ENCODE data around the gene ARMH1. TPM values are rescaled to one million over a fixed set of nuclear protein-coding genes. Genes with fewer than 3 reads are reported as not detected.
"Not testable (repeated sequence)": the region's sequence is repeated elsewhere in the genome, so short reads cannot be mapped to it uniquely, and the experiment has no call there.

ARMH1 gene
- total and polyA plus RNA-seq, 4 experiments from 2014 or later = 26.0 to 74.5 (median 47.2) TPM

- CTCF ChIA-PET (ENCODE audit: partially characterized antibody) = no interaction called here
- H3K36me3 Mint-ChIP-seq = peaks cover 0 to 5% of the 10 kb centered on the region in 2 donors
- Histone ChIP-seq H3K27me3 (ENCODE audit: insufficient read depth, low read length) (no peaks in the 10 kb centered on the region), H3K36me3 (ENCODE audit: insufficient read depth, low read length) (no peaks in the 10 kb centered on the region), H3K9me3 (ENCODE audit: control insufficient read depth in 1 of 2, low read length in 2 of 2) (no peaks in the 10 kb centered on the region), H3K4me1 (ENCODE audit: insufficient read depth, low read length) (peaks cover 5% of the 10 kb centered on the region), H3K4me3 (ENCODE audit: low read length in 2 of 2) (no peak overlapping the region), H3K27ac (ENCODE audit: low read depth, low read length) (no peak overlapping the region)
- intact Hi-C loops (cut with micrococcal nuclease) = no loop called here
- no peaks in the 10 kb centered on the region for H3K27me3 Mint-ChIP-seq
- no peak for DNase-seq
- no peaks in the 10 kb centered on the region for H3K9me3 Mint-ChIP-seq
- peaks cover 7 to 9% (median 8%) of the 10 kb centered on the region in 4 donors for H3K4me1 Mint-ChIP-seq
- H3K27ac Mint-ChIP-seq = no peak overlapping the region
- H3K4me3 Mint-ChIP-seq = peak overlapping the region in 1 of 8 donors; percentile 48
- POLR2A ChIA-PET (ENCODE audit: partially characterized antibody) = interaction anchor here (0.7 kb wide), 1 partner anchor 948 kb away, joined by 3 read pairs; no protein-coding TSS in a partner anchor
Observed at GRCh38 chr1:44659566-44659965, 14.9 kb upstream of the ARMH1 start.

GRCh38 chr1:44660176-44660575, 14.3 kb upstream of the ARMH1 start:
- H3K4me3 Mint-ChIP-seq = no peak overlapping the region
- Histone ChIP-seq H3K9me3 (ENCODE audit: control insufficient read depth in 1 of 2, low read length in 2 of 2) (no peaks in the 10 kb centered on the region), H3K4me3 (ENCODE audit: low read length in 2 of 2) (no peak overlapping the region), H3K27ac (ENCODE audit: low read depth, low read length) (no peak overlapping the region), H3K36me3 (ENCODE audit: insufficient read depth, low read length) (no peaks in the 10 kb centered on the region), H3K27me3 (ENCODE audit: insufficient read depth, low read length) (no peaks in the 10 kb centered on the region), H3K4me1 (ENCODE audit: insufficient read depth, low read length) (peaks cover 10% of the 10 kb centered on the region)
- ChIA-PET CTCF (ENCODE audit: partially characterized antibody) (interaction anchor here (5.4 kb wide), 1 partner anchor 8 kb away, joined by 39 read pairs; no protein-coding TSS in a partner anchor), POLR2A (ENCODE audit: partially characterized antibody) (interaction anchor here (0.7 kb wide), 1 partner anchor 948 kb away, joined by 3 read pairs; no protein-coding TSS in a partner anchor)
- H3K9me3 Mint-ChIP-seq = no peaks in the 10 kb centered on the region
- peaks cover 12 to 15% (median 14%) of the 10 kb centered on the region in 4 donors for H3K4me1 Mint-ChIP-seq
- H3K27me3 Mint-ChIP-seq = no peaks in the 10 kb centered on the region
- no peak overlapping the region for H3K27ac Mint-ChIP-seq
- DNase-seq = no peak
- intact Hi-C loops (cut with micrococcal nuclease) = no loop called here
- peaks cover 0 to 4% of the 10 kb centered on the region in 2 donors for H3K36me3 Mint-ChIP-seq

- intact Hi-C loops (cut with micrococcal nuclease) = no loop called here
- no peaks in the 10 kb centered on the region for H3K36me3 ChIP-seq (ENCODE audit: insufficient read depth, low read length)
- H3K4me1 Mint-ChIP-seq = peaks cover 13 to 18% (median 15%) of the 10 kb centered on the region in 4 donors
- H3K27ac ChIP-seq (ENCODE audit: low read depth, low read length) = no peak overlapping the region
- ChIA-PET POLR2A (ENCODE audit: partially characterized antibody) (no interaction called here), CTCF (ENCODE audit: partially characterized antibody) (interaction anchor here (5.4 kb wide), 1 partner anchor 10 kb away, joined by 39 read pairs; no protein-coding TSS in a partner anchor)
- H3K27me3 ChIP-seq (ENCODE audit: insufficient read depth, low read length) = no peaks in the 10 kb centered on the region
- H3K4me1 ChIP-seq (ENCODE audit: insufficient read depth, low read length) = peaks cover 10% of the 10 kb centered on the region
- no peaks in the 10 kb centered on the region for H3K9me3 ChIP-seq (ENCODE audit: control insufficient read depth in 1 of 2, low read length in 2 of 2)
- H3K4me3 ChIP-seq (ENCODE audit: low read length in 2 of 2) = no peak overlapping the region
- H3K36me3 Mint-ChIP-seq = no peaks in the 10 kb centered on the region
- H3K27me3 Mint-ChIP-seq = no peaks in the 10 kb centered on the region
- no peaks in the 10 kb centered on the region for H3K9me3 Mint-ChIP-seq
- H3K4me3 Mint-ChIP-seq = no peak overlapping the region
- no peak for DNase-seq
- no peak overlapping the region for H3K27ac Mint-ChIP-seq
Observed at GRCh38 chr1:44661781-44662682, 12.5 kb upstream of the ARMH1 start.

- H3K4me3 ChIP-seq (ENCODE audit: low read length in 2 of 2) = no peak overlapping the region
- no peaks in the 10 kb centered on the region for H3K36me3 Mint-ChIP-seq
- intact Hi-C loops (cut with micrococcal nuclease) = no loop called here
- DNase-seq = no peak
- H3K27ac Mint-ChIP-seq = no peak overlapping the region
- no peak overlapping the region for H3K4me3 Mint-ChIP-seq
- no peaks in the 10 kb centered on the region for H3K27me3 Mint-ChIP-seq
- H3K4me1 Mint-ChIP-seq = peaks cover 13 to 18% (median 15%) of the 10 kb centered on the region in 4 donors
- no peaks in the 10 kb centered on the region for H3K27me3 ChIP-seq (ENCODE audit: insufficient read depth, low read length)
- no peaks in the 10 kb centered on the region for H3K9me3 Mint-ChIP-seq
- no peaks in the 10 kb centered on the region for H3K36me3 ChIP-seq (ENCODE audit: insufficient read depth, low read length)
- no peaks in the 10 kb centered on the region for H3K9me3 ChIP-seq (ENCODE audit: control insufficient read depth in 1 of 2, low read length in 2 of 2)
- H3K27ac ChIP-seq (ENCODE audit: low read depth, low read length) = no peak overlapping the region
- ChIA-PET POLR2A (ENCODE audit: partially characterized antibody) (no interaction called here), CTCF (ENCODE audit: partially characterized antibody) (interaction anchor here (5.4 kb wide), 1 partner anchor 11 kb away, joined by 39 read pairs; no protein-coding TSS in a partner anchor)
- H3K4me1 ChIP-seq (ENCODE audit: insufficient read depth, low read length) = peaks cover 10% of the 10 kb centered on the region
Observed at GRCh38 chr1:44662683-44663030, 11.9 kb upstream of the ARMH1 start.

- Histone ChIP-seq H3K27ac (ENCODE audit: low read depth, low read length) (no peak overlapping the region), H3K36me3 (ENCODE audit: insufficient read depth, low read length) (no peaks in the 10 kb centered on the region), H3K4me3 (ENCODE audit: low read length in 2 of 2) (no peak overlapping the region), H3K9me3 (ENCODE audit: control insufficient read depth in 1 of 2, low read length in 2 of 2) (no peaks in the 10 kb centered on the region), H3K27me3 (ENCODE audit: insufficient read depth, low read length) (no peaks in the 10 kb centered on the region), H3K4me1 (ENCODE audit: insufficient read depth, low read length) (peaks cover 10% of the 10 kb centered on the region)
- Mint-ChIP-seq H3K27me3 (no peaks in the 10 kb centered on the region), H3K9me3 (no peaks in the 10 kb centered on the region), H3K4me3 (peak overlapping the region in 1 of 8 donors; percentile 15), H3K4me1 (peaks cover 12 to 18% (median 15%) of the 10 kb centered on the region in 4 donors), H3K36me3 (no peaks in the 10 kb centered on the region), H3K27ac (peak overlapping the region in 2 of 7 donors; percentile 30 to 84)
- ChIA-PET POLR2A (ENCODE audit: partially characterized antibody) (interaction anchor here (1.1 to 1.7 kb wide), 2 partner anchors 10 to 31 kb away, joined by 3 to 12 read pairs; no protein-coding TSS in a partner anchor), CTCF (ENCODE audit: partially characterized antibody) (interaction anchor here (3.0 to 5.4 kb wide), 2 partner anchors 11 to 12 kb away, joined by 16 to 39 read pairs; partner anchors contain the start of genes ARMH1 and TMEM53)
- intact Hi-C loops (cut with micrococcal nuclease) = no loop called here
- no peak for DNase-seq
Observed at GRCh38 chr1:44663417-44663816, 11.1 kb upstream of the ARMH1 start.

- Histone ChIP-seq H3K4me1 (ENCODE audit: insufficient read depth, low read length) (peaks cover 10% of the 10 kb centered on the region), H3K27ac (ENCODE audit: low read depth, low read length) (no peak overlapping the region), H3K36me3 (ENCODE audit: insufficient read depth, low read length) (no peaks in the 10 kb centered on the region), H3K27me3 (ENCODE audit: insufficient read depth, low read length) (no peaks in the 10 kb centered on the region), H3K9me3 (ENCODE audit: control insufficient read depth in 1 of 2, low read length in 2 of 2) (no peaks in the 10 kb centered on the region), H3K4me3 (ENCODE audit: low read length in 2 of 2) (no peak overlapping the region)
- Mint-ChIP-seq H3K27ac (peak overlapping the region in 6 of 7 donors; percentile 59 to 94 (median 84)), H3K27me3 (no peaks in the 10 kb centered on the region), H3K4me1 (peaks cover 12 to 18% (median 15%) of the 10 kb centered on the region in 4 donors), H3K4me3 (peak overlapping the region; percentile 39 to 86 (median 66)), H3K9me3 (no peaks in the 10 kb centered on the region), H3K36me3 (no peaks in the 10 kb centered on the region)
- ChIA-PET POLR2A (ENCODE audit: partially characterized antibody) (interaction anchor here (1.7 kb wide), 1 partner anchor 32 kb away, joined by 12 read pairs; no protein-coding TSS in a partner anchor), CTCF (ENCODE audit: partially characterized antibody) (interaction anchor here (1.0 to 5.4 kb wide), 5 partner anchors 9 to 92 kb away, joined by 3 to 39 read pairs (median 3); partner anchors contain the start of genes ARMH1 and TMEM53)
- intact Hi-C loops (cut with micrococcal nuclease) = no loop called here
- DNase-seq = peak in 2 of 5 donors; percentile 15 to 17
Observed at GRCh38 chr1:44664730-44665370, 9.7 kb upstream of the ARMH1 start.

GRCh38 chr1:44666719-44667118, 7.8 kb upstream of the ARMH1 start:
- DNase-seq; H3K4me3 Mint-ChIP-seq; H3K36me3 ChIP-seq (ENCODE audit: insufficient read depth, low read length); H3K27me3 Mint-ChIP-seq; POLR2A ChIA-PET (ENCODE audit: partially characterized antibody); intact Hi-C loops (cut with micrococcal nuclease); H3K9me3 ChIP-seq (ENCODE audit: control insufficient read depth in 1 of 2, low read length in 2 of 2); H3K27me3 ChIP-seq (ENCODE audit: insufficient read depth, low read length); H3K36me3 Mint-ChIP-seq; H3K9me3 Mint-ChIP-seq; H3K27ac ChIP-seq (ENCODE audit: low read depth, low read length); H3K4me3 ChIP-seq (ENCODE audit: low read length in 2 of 2); H3K27ac Mint-ChIP-seq: not testable (repeated sequence)
- peaks cover 13 to 18% (median 16%) of the 10 kb centered on the region in 4 donors for H3K4me1 Mint-ChIP-seq
- CTCF ChIA-PET (ENCODE audit: partially characterized antibody) = interaction anchor here (1.0 kb wide), 1 partner anchor 14 kb away, joined by 3 read pairs; no protein-coding TSS in a partner anchor
- H3K4me1 ChIP-seq (ENCODE audit: insufficient read depth, low read length) = peaks cover 10% of the 10 kb centered on the region
